ENCODE measurements around the gene UEVLD. TPM values are rescaled to one million over a fixed set of nuclear protein-coding genes. Genes with fewer than 3 reads are reported as not detected.
A peak's percentile ranks its signal among the peaks of the same experiment; 100 is the strongest.

Gene UEVLD
- total RNA-seq, 3 donors from 2014 or later = 28.5 to 54.4 (median 28.8) TPM

GRCh38 chr11:18580113-18580766, 8.3 kb downstream of the UEVLD start:
- H3K4me3 ChIP-seq = no peak overlapping the region
- H3K27me3 ChIP-seq = no peaks in the 10 kb centered on the region
- H3K9me3 ChIP-seq = no peaks in the 10 kb centered on the region
- intact Hi-C loops (cut with DNase I; ENCODE audit: low total_unique reads) = no loop called here
- no peak overlapping the region for H3K27ac ChIP-seq
- no peaks in the 10 kb centered on the region for H3K36me3 ChIP-seq
- no peak for DNase-seq (ENCODE audit: low spot score in 2 of 2)
- no peaks in the 10 kb centered on the region for H3K4me1 ChIP-seq
- TF ChIP-seq POLR2A (IDR thresholded peaks at IDR 0.05) = no peak
- TF ChIP-seq POLR2AphosphoS5 (IDR thresholded peaks at IDR 0.05) = no peak
- TF ChIP-seq CTCF (IDR thresholded peaks at IDR 0.05) = no peak

GRCh38 chr11:18578975-18579598, 9.4 kb downstream of the UEVLD start:
- peak overlapping the region in 1 of 3 donors; percentile 2 for H3K4me3 ChIP-seq
- intact Hi-C loops (cut with DNase I; ENCODE audit: low total_unique reads) = no loop called here
- no peaks in the 10 kb centered on the region for H3K4me1 ChIP-seq
- no peaks in the 10 kb centered on the region for H3K9me3 ChIP-seq
- H3K27ac ChIP-seq = peak overlapping the region; percentile 35 to 62
- H3K27me3 ChIP-seq = no peaks in the 10 kb centered on the region
- H3K36me3 ChIP-seq = no peaks in the 10 kb centered on the region
- TF ChIP-seq POLR2A (IDR thresholded peaks at IDR 0.05) (no peak), POLR2AphosphoS5 (IDR thresholded peaks at IDR 0.05) (no peak), CTCF (IDR thresholded peaks at IDR 0.05) (no peak)
- no peak for DNase-seq (ENCODE audit: low spot score in 2 of 2)

- DNase-seq (ENCODE audit: low spot score in 2 of 2) = no peak
- no peak overlapping the region for H3K27ac ChIP-seq
- no peaks in the 10 kb centered on the region for H3K36me3 ChIP-seq
- H3K4me1 ChIP-seq = no peaks in the 10 kb centered on the region
- no peak overlapping the region for H3K4me3 ChIP-seq
- intact Hi-C loops (cut with DNase I; ENCODE audit: low total_unique reads) = no loop called here
- H3K27me3 ChIP-seq = no peaks in the 10 kb centered on the region
- H3K9me3 ChIP-seq = no peaks in the 10 kb centered on the region
- TF ChIP-seq POLR2AphosphoS5 (IDR thresholded peaks at IDR 0.05) (no peak), CTCF (IDR thresholded peaks at IDR 0.05) (no peak), POLR2A (IDR thresholded peaks at IDR 0.05) (no peak)
These were observed 13.2 kb downstream of the UEVLD start for GRCh38 chr11:18575361-18575760.

GRCh38 chr11:18567081-18567480, 21.5 kb downstream of the UEVLD start:
- Histone ChIP-seq H3K9me3 (no peaks in the 10 kb centered on the region), H3K4me1 (no peaks in the 10 kb centered on the region), H3K4me3 (no peak overlapping the region), H3K36me3 (no peaks in the 10 kb centered on the region), H3K27me3 (no peaks in the 10 kb centered on the region), H3K27ac (no peak overlapping the region)
- TF ChIP-seq POLR2AphosphoS5 (IDR thresholded peaks at IDR 0.05) = no peak
- TF ChIP-seq CTCF (IDR thresholded peaks at IDR 0.05) = no peak
- TF ChIP-seq POLR2A (IDR thresholded peaks at IDR 0.05) = no peak
- no peak for DNase-seq (ENCODE audit: low spot score in 2 of 2)
- intact Hi-C loops (cut with DNase I; ENCODE audit: low total_unique reads) = no loop called here

GRCh38 chr11:18566406-18566805, 22.1 kb downstream of the UEVLD start:
- Histone ChIP-seq H3K36me3 (no peaks in the 10 kb centered on the region), H3K27ac (no peak overlapping the region), H3K9me3 (no peaks in the 10 kb centered on the region), H3K4me1 (no peaks in the 10 kb centered on the region), H3K27me3 (no peaks in the 10 kb centered on the region), H3K4me3 (no peak overlapping the region)
- intact Hi-C loops (cut with DNase I; ENCODE audit: low total_unique reads) = no loop called here
- DNase-seq (ENCODE audit: low spot score in 2 of 2) = no peak
- TF ChIP-seq POLR2AphosphoS5 (IDR thresholded peaks at IDR 0.05) = no peak
- TF ChIP-seq CTCF (IDR thresholded peaks at IDR 0.05) = no peak
- no peak for TF ChIP-seq POLR2A (IDR thresholded peaks at IDR 0.05)
